ENCODE measurements around the gene TPST2. TPM values are rescaled to one million over a fixed set of nuclear protein-coding genes. Genes with fewer than 3 reads are reported as not detected.
"Not testable (repeated sequence)": the region's sequence is repeated elsewhere in the genome, so short reads cannot be mapped to it uniquely, and the experiment has no call there.

Gene TPST2
- total RNA-seq, 2 donors from 2014 or later = 18.2 to 40.7 TPM

GRCh38 chr22:26617271-26618199 lies 27.6 kb upstream of the TPST2 start, which contains the start of gene CRYBB1:
Gene CRYBB1, minus strand, starts transcription at chr22:26618027. Its CDS starts 1,708 bp downstream, at chr22:26616319.
- H3K27ac Mint-ChIP-seq = peak within 1 kb of the TSS; percentile 87
- ATAC-seq = no peak
- H3K36me3 Mint-ChIP-seq (ENCODE audit: low read depth) = peaks cover 2% of the 10 kb centered on the region
- H3K4me3 Mint-ChIP-seq = no peak within 1 kb of the TSS
- no peaks in the 10 kb centered on the region for H3K9me3 ChIP-seq (ENCODE audit: control insufficient read depth, low read length, poor library complexity, severe bottlenecking)
- no peak for DNase-seq
- peaks cover 17% of the 10 kb centered on the region for H3K4me1 Mint-ChIP-seq
- peaks cover 11% of the 10 kb centered on the region for H3K27me3 Mint-ChIP-seq

- H3K36me3 Mint-ChIP-seq (ENCODE audit: low read depth) = no peaks in the 10 kb centered on the region
- peak overlapping the region; percentile 87 for H3K27ac Mint-ChIP-seq
Measured at GRCh38 chr22:26616650-26617049, 26.7 kb upstream of the TPST2 start.

GRCh38 chr22:26615830-26616435 lies 26.0 kb upstream of the TPST2 start:
- H3K27ac Mint-ChIP-seq = peak overlapping the region; percentile 87
- peaks cover 15% of the 10 kb centered on the region for H3K4me1 Mint-ChIP-seq
- peaks cover 11% of the 10 kb centered on the region for H3K27me3 Mint-ChIP-seq
- ATAC-seq (no peak), DNase-seq (no peak)
- H3K4me3 Mint-ChIP-seq = no peak overlapping the region
- no peaks in the 10 kb centered on the region for H3K36me3 Mint-ChIP-seq (ENCODE audit: low read depth)
- H3K9me3 ChIP-seq (ENCODE audit: control insufficient read depth, low read length, poor library complexity, severe bottlenecking) = no peaks in the 10 kb centered on the region

More at GRCh38 chr22:26616650-26617049, 26.7 kb upstream of the TPST2 start:
- peaks cover 11% of the 10 kb centered on the region for H3K27me3 Mint-ChIP-seq
- DNase-seq (no peak), ATAC-seq (no peak)
- H3K4me3 Mint-ChIP-seq = no peak overlapping the region
- no peaks in the 10 kb centered on the region for H3K9me3 ChIP-seq (ENCODE audit: control insufficient read depth, low read length, poor library complexity, severe bottlenecking)
- peaks cover 18% of the 10 kb centered on the region for H3K4me1 Mint-ChIP-seq

GRCh38 chr22:26615149-26615548 lies 25.2 kb upstream of the TPST2 start:
- ATAC-seq (no peak), DNase-seq (no peak)
- Mint-ChIP-seq H3K27me3 (peaks cover 11% of the 10 kb centered on the region), H3K4me3 (no peak overlapping the region), H3K36me3 (ENCODE audit: low read depth) (no peaks in the 10 kb centered on the region), H3K27ac (peak overlapping the region; percentile 41), H3K4me1 (peaks cover 21% of the 10 kb centered on the region)
- H3K9me3 ChIP-seq (ENCODE audit: control insufficient read depth, low read length, poor library complexity, severe bottlenecking) = no peaks in the 10 kb centered on the region

- no peaks in the 10 kb centered on the region for H3K9me3 ChIP-seq (ENCODE audit: control insufficient read depth, low read length, poor library complexity, severe bottlenecking)
- Mint-ChIP-seq H3K36me3 (ENCODE audit: low read depth) (no peaks in the 10 kb centered on the region), H3K4me1 (peaks cover 25% of the 10 kb centered on the region), H3K27me3 (peaks cover 11% of the 10 kb centered on the region), H3K4me3 (no peak overlapping the region), H3K27ac (no peak overlapping the region)
- DNase-seq = no peak
- no peak for ATAC-seq
Measured at GRCh38 chr22:26614322-26614721, 24.4 kb upstream of the TPST2 start.

- ATAC-seq; DNase-seq; H3K27ac Mint-ChIP-seq; H3K9me3 ChIP-seq (ENCODE audit: control insufficient read depth, low read length, poor library complexity, severe bottlenecking); H3K36me3 Mint-ChIP-seq (ENCODE audit: low read depth); H3K4me3 Mint-ChIP-seq: not testable (repeated sequence)
- H3K4me1 Mint-ChIP-seq = peaks cover 25% of the 10 kb centered on the region
- peaks cover 11% of the 10 kb centered on the region for H3K27me3 Mint-ChIP-seq
Measured at GRCh38 chr22:26613753-26614152, 23.8 kb upstream of the TPST2 start.

- ATAC-seq = no peak
- Mint-ChIP-seq H3K27me3 (peaks cover 11% of the 10 kb centered on the region), H3K36me3 (ENCODE audit: low read depth) (no peaks in the 10 kb centered on the region), H3K4me3 (no peak overlapping the region), H3K4me1 (peaks cover 24% of the 10 kb centered on the region), H3K27ac (no peak overlapping the region)
- H3K9me3 ChIP-seq (ENCODE audit: control insufficient read depth, low read length, poor library complexity, severe bottlenecking) = no peaks in the 10 kb centered on the region
- no peak for DNase-seq
Measured at GRCh38 chr22:26612652-26613051, 22.7 kb upstream of the TPST2 start.

- DNase-seq = no peak
- no peaks in the 10 kb centered on the region for H3K9me3 ChIP-seq (ENCODE audit: control insufficient read depth, low read length, poor library complexity, severe bottlenecking)
- H3K27ac Mint-ChIP-seq = no peak overlapping the region
- H3K4me1 Mint-ChIP-seq = peaks cover 17% of the 10 kb centered on the region
- ATAC-seq = no peak
- peak overlapping the region; percentile 74 for H3K4me3 Mint-ChIP-seq
- H3K27me3 Mint-ChIP-seq = peaks cover 11% of the 10 kb centered on the region
- H3K36me3 Mint-ChIP-seq (ENCODE audit: low read depth) = no peaks in the 10 kb centered on the region
Measured at GRCh38 chr22:26610996-26611395, 21.1 kb upstream of the TPST2 start.

- Mint-ChIP-seq H3K36me3 (ENCODE audit: low read depth) (no peaks in the 10 kb centered on the region), H3K27ac (peak overlapping the region; percentile 4), H3K27me3 (peaks cover 11% of the 10 kb centered on the region), H3K4me1 (peaks cover 17% of the 10 kb centered on the region), H3K4me3 (peak overlapping the region; percentile 74)
- DNase-seq = no peak
- no peaks in the 10 kb centered on the region for H3K9me3 ChIP-seq (ENCODE audit: control insufficient read depth, low read length, poor library complexity, severe bottlenecking)
- peak; percentile 56 for ATAC-seq
Measured at GRCh38 chr22:26610072-26610958, 20.4 kb upstream of the TPST2 start.

- H3K9me3 ChIP-seq (ENCODE audit: control insufficient read depth, low read length, poor library complexity, severe bottlenecking) = no peaks in the 10 kb centered on the region
- peaks cover 10% of the 10 kb centered on the region for H3K27me3 Mint-ChIP-seq
- no peak overlapping the region for H3K4me3 Mint-ChIP-seq
- H3K4me1 Mint-ChIP-seq = peaks cover 20% of the 10 kb centered on the region
- no peak for ATAC-seq
- no peaks in the 10 kb centered on the region for H3K36me3 Mint-ChIP-seq (ENCODE audit: low read depth)
- no peak overlapping the region for H3K27ac Mint-ChIP-seq
- DNase-seq = no peak
Measured at GRCh38 chr22:26609287-26609686, 19.4 kb upstream of the TPST2 start.

GRCh38 chr22:26608129-26608528 lies 18.2 kb upstream of the TPST2 start:
- no peak for ATAC-seq
- DNase-seq = no peak
- Mint-ChIP-seq H3K4me3 (no peak overlapping the region), H3K36me3 (ENCODE audit: low read depth) (no peaks in the 10 kb centered on the region), H3K4me1 (peaks cover 23% of the 10 kb centered on the region), H3K27ac (no peak overlapping the region), H3K27me3 (peaks cover 6% of the 10 kb centered on the region)
- H3K9me3 ChIP-seq (ENCODE audit: control insufficient read depth, low read length, poor library complexity, severe bottlenecking) = no peaks in the 10 kb centered on the region

- Mint-ChIP-seq H3K27ac (no peak overlapping the region), H3K4me1 (peaks cover 22% of the 10 kb centered on the region), H3K36me3 (ENCODE audit: low read depth) (no peaks in the 10 kb centered on the region), H3K4me3 (no peak overlapping the region), H3K27me3 (no peaks in the 10 kb centered on the region)
- ATAC-seq = no peak
- no peaks in the 10 kb centered on the region for H3K9me3 ChIP-seq (ENCODE audit: control insufficient read depth, low read length, poor library complexity, severe bottlenecking)
- no peak for DNase-seq
Measured at GRCh38 chr22:26606611-26607010, 16.7 kb upstream of the TPST2 start.

- H3K9me3 ChIP-seq (ENCODE audit: control insufficient read depth, low read length, poor library complexity, severe bottlenecking) = no peaks in the 10 kb centered on the region
- H3K36me3 Mint-ChIP-seq (ENCODE audit: low read depth) = no peaks in the 10 kb centered on the region
- H3K4me1 Mint-ChIP-seq = peaks cover 13% of the 10 kb centered on the region
- ATAC-seq (no peak), DNase-seq (no peak)
- peaks cover 5% of the 10 kb centered on the region for H3K27me3 Mint-ChIP-seq
- no peak overlapping the region for H3K27ac Mint-ChIP-seq
- H3K4me3 Mint-ChIP-seq = no peak overlapping the region
Measured at GRCh38 chr22:26604368-26604767, 14.4 kb upstream of the TPST2 start.

Measured in T-helper 17 cell (primary cell).